MM.1S (cell line): ENCODE results near the gene SPOCK1.

Experiments
- CTCF ChIP-seq: fragments of 300-600 bp; sonication (generic); IDR thresholded peaks from 2 replicates; pipeline ENCODE4 v1.5.1; 2016; ENCODE audit warnings: antibody characterized with exemption, low read length, mixed read lengths
- EZH2 ChIP-seq: fragments of 300-600 bp; sonication (generic); optimal IDR thresholded peaks from 2 replicates; pipeline ENCODE3; 2017; ENCODE audit warnings: low read depth, mild to moderate bottlenecking, antibody characterized with exemption, low read length, mixed read lengths
- EZH2phosphoT487 ChIP-seq: fragments of 300-600 bp; sonication (generic); IDR thresholded peaks from 2 replicates; pipeline ENCODE4 v1.6.1; 2018; ENCODE audit warnings: antibody characterized with exemption, low read length

DNA sequence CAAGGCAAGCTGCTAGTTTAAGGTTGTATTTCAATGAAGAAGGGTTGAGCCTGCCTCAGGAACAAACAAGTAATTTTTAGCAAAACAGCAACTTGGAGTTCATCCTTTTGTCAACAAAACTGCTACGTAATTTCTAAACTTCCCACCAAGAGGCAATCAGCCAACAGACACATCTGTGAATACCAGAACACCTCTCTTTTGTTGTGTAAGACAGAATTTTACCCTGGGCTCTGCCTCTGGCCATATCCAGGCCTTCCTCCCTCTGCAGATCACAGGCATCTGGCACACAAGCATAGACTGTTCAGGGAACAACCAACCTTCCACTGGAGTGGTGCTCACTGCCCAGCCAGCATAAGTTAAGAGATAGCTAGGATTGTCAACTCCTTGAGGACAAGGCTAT lies 409.0 kb downstream of the SPOCK1 start:
- TF ChIP-seq CTCF (no peak), EZH2 (no peak), EZH2phosphoT487 (no peak)
